Neural cell (in vitro differentiated cells): Measurements from ENCODE around the gene ZNF692.

Experiments
- EZH2 ChIP-seq: fragments of 200-600, 300-800 bp; shearing (Covaris generic), sonication (generic); IDR thresholded peaks from 2 replicates; pipeline ENCODE4 v1.6.1; 2014; ENCODE audit warnings: antibody characterized with exemption, low read length, borderline replicate concordance, mild to moderate bottlenecking; ENCODE audit not compliant: insufficient read depth, poor library complexity, severe bottlenecking
- MXI1 ChIP-seq: fragments of 450-650 bp; conservative IDR thresholded peaks from 2 replicates; pipeline ENCODE4 v1.6.1; 2014; ENCODE audit warnings: antibody characterized with exemption, mild to moderate bottlenecking; ENCODE audit not compliant: poor library complexity, severe bottlenecking
- POLR2AphosphoS5 ChIP-seq: IDR thresholded peaks from 2 replicates; pipeline ENCODE4 v1.6.1; 2012
- RAD21 ChIP-seq: fragments of 450-650 bp; conservative IDR thresholded peaks from 2 replicates; pipeline ENCODE4 v1.6.1; 2014; ENCODE audit warnings: antibody characterized with exemption, mild to moderate bottlenecking, moderate library complexity
- SMC3 ChIP-seq: fragments of 450-650 bp; conservative IDR thresholded peaks from 2 replicates; pipeline ENCODE4 v1.6.1; 2014; ENCODE audit warnings: antibody characterized with exemption, mild to moderate bottlenecking, moderate library complexity; ENCODE audit not compliant: poor library complexity
- TAF1 ChIP-seq: IDR thresholded peaks from 2 replicates; pipeline ENCODE4 v1.6.1; 2012; ENCODE audit warnings: low read depth
- TF ChIP-seq, protein P1 (sequence below): fragments of 450-650 bp; IDR thresholded peaks from 2 replicates; pipeline ENCODE4 v1.5.1; 2014; ENCODE audit warnings: antibody characterized with exemption, mild to moderate bottlenecking, moderate library complexity; ENCODE audit not compliant: poor library complexity, severe bottlenecking

DNA sequence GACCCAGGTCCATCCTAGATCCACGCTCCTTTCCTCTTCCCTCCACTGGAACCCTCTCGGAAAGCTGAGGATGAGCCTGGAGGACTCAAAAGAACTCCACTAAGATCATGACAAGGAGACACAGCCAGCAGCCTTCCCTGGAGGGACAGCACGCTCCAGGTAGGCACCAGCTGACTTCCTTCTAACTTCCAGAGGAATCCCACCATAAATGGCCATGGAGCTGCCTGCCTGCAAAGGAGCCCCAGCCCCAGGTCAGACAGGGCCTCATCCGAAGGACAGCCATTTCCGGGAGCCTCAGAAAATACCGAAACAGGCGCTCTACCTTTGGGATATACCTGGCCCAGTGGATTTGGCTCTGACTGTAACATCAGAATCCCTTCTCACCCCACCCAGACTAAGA lies 37.2 kb downstream of the ZNF692 start:
- TF ChIP-seq, protein P1, sequence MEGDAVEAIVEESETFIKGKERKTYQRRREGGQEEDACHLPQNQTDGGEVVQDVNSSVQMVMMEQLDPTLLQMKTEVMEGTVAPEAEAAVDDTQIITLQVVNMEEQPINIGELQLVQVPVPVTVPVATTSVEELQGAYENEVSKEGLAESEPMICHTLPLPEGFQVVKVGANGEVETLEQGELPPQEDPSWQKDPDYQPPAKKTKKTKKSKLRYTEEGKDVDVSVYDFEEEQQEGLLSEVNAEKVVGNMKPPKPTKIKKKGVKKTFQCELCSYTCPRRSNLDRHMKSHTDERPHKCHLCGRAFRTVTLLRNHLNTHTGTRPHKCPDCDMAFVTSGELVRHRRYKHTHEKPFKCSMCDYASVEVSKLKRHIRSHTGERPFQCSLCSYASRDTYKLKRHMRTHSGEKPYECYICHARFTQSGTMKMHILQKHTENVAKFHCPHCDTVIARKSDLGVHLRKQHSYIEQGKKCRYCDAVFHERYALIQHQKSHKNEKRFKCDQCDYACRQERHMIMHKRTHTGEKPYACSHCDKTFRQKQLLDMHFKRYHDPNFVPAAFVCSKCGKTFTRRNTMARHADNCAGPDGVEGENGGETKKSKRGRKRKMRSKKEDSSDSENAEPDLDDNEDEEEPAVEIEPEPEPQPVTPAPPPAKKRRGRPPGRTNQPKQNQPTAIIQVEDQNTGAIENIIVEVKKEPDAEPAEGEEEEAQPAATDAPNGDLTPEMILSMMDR, result no peak
- no peak for TF ChIP-seq MXI1
- no peak for TF ChIP-seq TAF1
- TF ChIP-seq SMC3, result no peak
- no peak for TF ChIP-seq POLR2AphosphoS5
- TF ChIP-seq EZH2, result no peak
- TF ChIP-seq RAD21, result no peak
